ENCODE measurements around the gene RXRG.

DNA sequence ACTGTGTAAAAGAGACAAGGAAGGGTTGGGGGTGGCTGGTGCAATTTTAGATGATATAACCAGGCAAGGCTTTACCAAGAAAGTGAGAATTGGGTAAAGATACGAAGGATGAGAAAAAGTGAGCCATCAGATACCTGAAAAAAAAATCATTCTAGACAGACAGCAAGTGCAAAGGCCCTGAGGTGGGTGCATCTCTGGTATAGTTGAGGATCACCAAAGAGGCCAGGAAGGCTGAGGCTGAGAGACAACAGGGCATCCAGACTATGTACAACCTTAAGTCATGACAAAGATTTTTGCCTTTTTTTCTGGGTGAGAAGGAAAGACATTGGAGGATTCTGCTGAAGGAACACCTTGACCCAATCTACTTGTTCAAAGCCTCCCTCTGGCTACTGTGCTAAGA, 29.9 kb downstream of the RXRG start:
- TF ChIP-seq, protein P1, sequence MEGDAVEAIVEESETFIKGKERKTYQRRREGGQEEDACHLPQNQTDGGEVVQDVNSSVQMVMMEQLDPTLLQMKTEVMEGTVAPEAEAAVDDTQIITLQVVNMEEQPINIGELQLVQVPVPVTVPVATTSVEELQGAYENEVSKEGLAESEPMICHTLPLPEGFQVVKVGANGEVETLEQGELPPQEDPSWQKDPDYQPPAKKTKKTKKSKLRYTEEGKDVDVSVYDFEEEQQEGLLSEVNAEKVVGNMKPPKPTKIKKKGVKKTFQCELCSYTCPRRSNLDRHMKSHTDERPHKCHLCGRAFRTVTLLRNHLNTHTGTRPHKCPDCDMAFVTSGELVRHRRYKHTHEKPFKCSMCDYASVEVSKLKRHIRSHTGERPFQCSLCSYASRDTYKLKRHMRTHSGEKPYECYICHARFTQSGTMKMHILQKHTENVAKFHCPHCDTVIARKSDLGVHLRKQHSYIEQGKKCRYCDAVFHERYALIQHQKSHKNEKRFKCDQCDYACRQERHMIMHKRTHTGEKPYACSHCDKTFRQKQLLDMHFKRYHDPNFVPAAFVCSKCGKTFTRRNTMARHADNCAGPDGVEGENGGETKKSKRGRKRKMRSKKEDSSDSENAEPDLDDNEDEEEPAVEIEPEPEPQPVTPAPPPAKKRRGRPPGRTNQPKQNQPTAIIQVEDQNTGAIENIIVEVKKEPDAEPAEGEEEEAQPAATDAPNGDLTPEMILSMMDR (IDR thresholded peaks at IDR 0.05): no peak
- no peak for TF ChIP-seq EZH2 (IDR thresholded peaks at IDR 0.05; ENCODE audit: borderline replicate concordance, insufficient read depth, low read depth, low read length, poor library complexity, severe bottlenecking)

Data from B cell (primary cell).